Measurements from ENCODE around the gene GYPB.
"Not testable (repeated sequence)": the region's sequence is repeated elsewhere in the genome, so short reads cannot be mapped to it uniquely, and the experiment has no call there.

DNA sequence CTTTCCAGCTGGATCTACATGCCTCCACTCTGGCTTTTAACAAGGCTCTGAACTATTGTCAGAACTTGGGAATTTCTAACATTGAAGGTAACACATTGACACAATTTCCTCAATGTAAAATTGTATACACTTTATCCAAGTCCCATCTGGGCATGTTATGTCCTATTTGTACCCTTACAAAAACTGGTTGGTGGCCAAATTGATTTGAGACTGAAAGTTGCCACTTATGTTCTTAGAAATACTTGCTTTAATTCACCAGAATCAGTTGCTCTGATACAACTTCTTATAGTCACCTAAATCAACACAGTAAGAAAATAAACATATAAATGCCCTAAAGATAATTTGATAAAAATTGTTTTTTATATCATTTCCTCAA is 15.3 kb downstream of the GYPB start:
- TF ChIP-seq, protein P1, sequence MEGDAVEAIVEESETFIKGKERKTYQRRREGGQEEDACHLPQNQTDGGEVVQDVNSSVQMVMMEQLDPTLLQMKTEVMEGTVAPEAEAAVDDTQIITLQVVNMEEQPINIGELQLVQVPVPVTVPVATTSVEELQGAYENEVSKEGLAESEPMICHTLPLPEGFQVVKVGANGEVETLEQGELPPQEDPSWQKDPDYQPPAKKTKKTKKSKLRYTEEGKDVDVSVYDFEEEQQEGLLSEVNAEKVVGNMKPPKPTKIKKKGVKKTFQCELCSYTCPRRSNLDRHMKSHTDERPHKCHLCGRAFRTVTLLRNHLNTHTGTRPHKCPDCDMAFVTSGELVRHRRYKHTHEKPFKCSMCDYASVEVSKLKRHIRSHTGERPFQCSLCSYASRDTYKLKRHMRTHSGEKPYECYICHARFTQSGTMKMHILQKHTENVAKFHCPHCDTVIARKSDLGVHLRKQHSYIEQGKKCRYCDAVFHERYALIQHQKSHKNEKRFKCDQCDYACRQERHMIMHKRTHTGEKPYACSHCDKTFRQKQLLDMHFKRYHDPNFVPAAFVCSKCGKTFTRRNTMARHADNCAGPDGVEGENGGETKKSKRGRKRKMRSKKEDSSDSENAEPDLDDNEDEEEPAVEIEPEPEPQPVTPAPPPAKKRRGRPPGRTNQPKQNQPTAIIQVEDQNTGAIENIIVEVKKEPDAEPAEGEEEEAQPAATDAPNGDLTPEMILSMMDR (IDR thresholded peaks at IDR 0.05) = not testable (repeated sequence)
- TF ChIP-seq POLR2A (IDR thresholded peaks at IDR 0.05) = not testable (repeated sequence)

Measured in heart left ventricle (tissue), 13 donors.